GM12878 (cell line): ENCODE data around the gene DRC1. TPM values are rescaled to one million over a fixed set of nuclear protein-coding genes. Genes with fewer than 3 reads are reported as not detected.
"Not testable (repeated sequence)": the region's sequence is repeated elsewhere in the genome, so short reads cannot be mapped to it uniquely, and the experiment has no call there.

Experiments
- ATAC-seq: fragments of 200-7000 bp; cut with Tn5 transposase; 3 replicates; pipeline ENCODE4 v1.9.1; 2020; ENCODE audit warnings: mild to moderate bottlenecking, moderate library complexity
- BruUV-seq: library from RNA; stranded (reverse); fragments of 400-500 nt; replicated peaks from 2 replicates; lab custom pipeline; 2021; lab: Mats Ljungman, UMichigan
- CTCF ChIA-PET: fragments of 300-600 bp; sonication (Branson Sonifier 250); formaldehyde crosslinking; extraction: SDS; loops from one replicate; lab custom pipeline; 2021; ENCODE audit warnings: inconsistent platforms; lab: Yijun Ruan, JAX
- POLR2A ChIA-PET: fragments of 350-600 bp; formaldehyde crosslinking; extraction: SDS; loops from one replicate; lab custom pipeline; 2021; ENCODE audit warnings: inconsistent platforms; lab: Charles Lee
- RAD21 ChIA-PET: fragments of 300-600 bp; sonication (Branson Sonifier 250); formaldehyde crosslinking; loops from one replicate; lab custom pipeline; 2023; ENCODE audit warnings: antibody characterized with exemption; ENCODE audit not compliant: unreplicated experiment; lab: Charles Lee
- SMC1A ChIA-PET: fragments of 300-600 bp; sonication (Branson Sonifier 250); formaldehyde crosslinking; loops from one replicate; lab custom pipeline; 2023; ENCODE audit not compliant: unreplicated experiment, uncharacterized antibody; lab: Charles Lee
- DNase-seq: peaks from one replicate; pipeline ENCODE4 v3.0.0-alpha.2; 2011; ENCODE audit warnings: low read depth, low spot score
- FAIRE-seq: peaks from 3 replicates; lab custom pipeline; 2011; peaks lifted over from hg19 to GRCh38; lab: Jason Lieb, UNC
- H2AFZ ChIP-seq: 2 replicates; pipeline ENCODE4 v1.6.0; 2011; ENCODE audit warnings: low read depth, low read length, control low read depth; ENCODE audit not compliant: control insufficient read depth
- H3K27ac ChIP-seq: 2 replicates; pipeline ENCODE4 v1.5.1; 2011; ENCODE audit warnings: control low read depth; ENCODE audit not compliant: control insufficient read depth, insufficient read depth
- H3K27me3 ChIP-seq, 2 experiments: replicated peaks in 1 of 2; 2 replicates each; pipeline versions ENCODE4 v1.6.0 to v1.6.1; 2011; ENCODE audit warnings: low read length in 1 of 2; ENCODE audit not compliant: control insufficient read depth in 2 of 2, insufficient read depth in 2 of 2
- H3K36me3 ChIP-seq, 2 experiments: 2 replicates each; pipeline ENCODE4 v1.5.1; 2011; ENCODE audit warnings: low read length in 1 of 2; ENCODE audit not compliant: control insufficient read depth in 2 of 2, insufficient read depth in 2 of 2
- H3K4me1 ChIP-seq: 2 replicates; pipeline ENCODE4 v1.6.1; 2011; ENCODE audit warnings: mild to moderate bottlenecking, low read length, moderate library complexity, mixed read lengths; ENCODE audit not compliant: control insufficient read depth, insufficient read depth
- H3K4me2 ChIP-seq: 2 replicates; pipeline ENCODE4 v1.6.0; 2011; ENCODE audit warnings: control low read depth; ENCODE audit not compliant: control insufficient read depth, insufficient read depth
- H3K4me3 ChIP-seq: fragments of 200-600 bp; sonication (generic); 2 replicates; pipeline ENCODE4 v1.5.1; 2016
- H3K79me2 ChIP-seq: 2 replicates; pipeline ENCODE4 v1.6.0; 2011; ENCODE audit warnings: low read length; ENCODE audit not compliant: control insufficient read depth, insufficient read depth
- H3K9ac ChIP-seq: 2 replicates; pipeline ENCODE4 v1.8.0; 2011; ENCODE audit warnings: low read length, control low read depth, mixed read lengths; ENCODE audit not compliant: control insufficient read depth, insufficient read depth
- H3K9me3 ChIP-seq: replicated peaks from 3 replicates; pipeline ENCODE4 v1.5.1; 2011; ENCODE audit warnings: mild to moderate bottlenecking, low read length; ENCODE audit not compliant: control insufficient read depth, insufficient read depth
- H4K20me1 ChIP-seq: 2 replicates; pipeline ENCODE4 v1.6.0; 2011; ENCODE audit not compliant: control insufficient read depth, insufficient read depth
- CBFB ChIP-seq: IDR thresholded peaks from 2 replicates; pipeline ENCODE4 v1.6.1; 2016; ENCODE audit warnings: antibody characterized with exemption, low read depth
- RAD51 ChIP-seq: fragments of 450-650 bp; IDR thresholded peaks from 2 replicates; pipeline ENCODE4 v1.6.1; 2016; ENCODE audit warnings: moderate library complexity, mild to moderate bottlenecking, inconsistent platforms
- RBBP5 ChIP-seq: fragments of 200-600 bp; sonication (generic); conservative IDR thresholded peaks from 2 replicates; pipeline ENCODE4 v1.6.1; 2016
- WGBS: methylation state at CpG from one replicate; pipeline ENCODE4 v1.1.6; 2016; ENCODE audit warnings: low lambda C conversion rate; ENCODE audit not compliant: insufficient replicate concordance, insufficient coverage; ENCODE audit errors: missing lambda C conversion rate; 5-methylcytosine and 5-hydroxymethylcytosine counted together
- in situ Hi-C: fragments of 300-500 bp; cut with MboI; formaldehyde crosslinking; loops from 9 replicates; pipeline ENCODE4 v1.14.3; 2018; ENCODE audit warnings: mixed read lengths
- intact Hi-C: fragments of 100-400 bp; cut with micrococcal nuclease; formaldehyde crosslinking; loops from one replicate; pipeline ENCODE4 v1.14.2; 2022; ENCODE audit not compliant: unreplicated experiment
- polyA plus RNA-seq, 11 experiments: library from polyadenylated mRNA; depleted of rRNA in 4 of 11; unstranded in 6 of 11; stranded (reverse) in 5 of 11; fragments of >200 nt; fragmentation: Nextera tagmentation in 4 of 11; fragmentation: Illumina TruSeq in 1 of 11; extraction: Ambion mirVana in 4 of 11; extraction: Trizol in 1 of 11; gene quantifications; 1 replicate in 1 of 11; 2 replicates in 10 of 11; pipeline versions ENCODE4 v1.2.1 to v1.2.3, GENCODE V29; 2011 to 2016; ENCODE audit warnings: inconsistent platforms in 2 of 11, missing spikeins in 2 of 11, low read depth in 1 of 11
- total RNA-seq, 4 experiments: library from RNA; depleted of rRNA in 3 of 4; stranded (reverse); fragments of >200 nt in 3 of 4; fragmentation: Illumina TruSeq in 1 of 4; extraction: Trizol in 1 of 4; gene quantifications; 2 replicates each; pipeline versions ENCODE4 v1.2.1 to v1.2.3, GENCODE V29; 2013 to 2021

Gene DRC1
- total and polyA plus RNA-seq, 10 of the 15 experiments (the other 5 are each of a cell fraction or from before 2014, with no cell fraction given) = 0.03 TPM; not detected in 9

GRCh38 chr2:26466662-26467310, 65.1 kb downstream of the DRC1 start:
- Histone ChIP-seq H3K9me3 (peaks cover 3% of the 10 kb centered on the region; the same call in 1 of the 3 replicates), H3K36me3 (no peaks in the 10 kb centered on the region), H3K27me3 (no peaks in the 10 kb centered on the region), H3K4me1 (no peaks in the 10 kb centered on the region), H3K27ac (no peak overlapping the region), H4K20me1 (no peaks in the 10 kb centered on the region), H3K9ac (no peak overlapping the region), H3K79me2 (no peaks in the 10 kb centered on the region), H3K4me2 (no peak overlapping the region), H3K4me3 (no peak overlapping the region), H2AFZ (no peak overlapping the region)
- SMC1A ChIA-PET = interaction anchor here (0.8 kb wide), 1 partner anchor 76 kb away, joined by 3 read pairs; no protein-coding TSS in a partner anchor
- in situ Hi-C loops = no loop called here
- TF ChIP-seq CBFB = no peak
- no peak for TF ChIP-seq RBBP5
- no peak for TF ChIP-seq RAD51
- DNase-seq (no peak), FAIRE-seq (no peak), ATAC-seq (no peak)
- intact Hi-C loops = no loop called here
- POLR2A ChIA-PET = no interaction called here
- BruUV-seq = no TSS peak
- RAD21 ChIA-PET = no interaction called here
- CTCF ChIA-PET = interaction anchor here (0.6 to 1.7 kb wide), 4 partner anchors 15 to 519 kb away, joined by 3 read pairs; no protein-coding TSS in a partner anchor
- WGBS = 73% methylated on average over 20 of the region's 22 CpGs

DNA sequence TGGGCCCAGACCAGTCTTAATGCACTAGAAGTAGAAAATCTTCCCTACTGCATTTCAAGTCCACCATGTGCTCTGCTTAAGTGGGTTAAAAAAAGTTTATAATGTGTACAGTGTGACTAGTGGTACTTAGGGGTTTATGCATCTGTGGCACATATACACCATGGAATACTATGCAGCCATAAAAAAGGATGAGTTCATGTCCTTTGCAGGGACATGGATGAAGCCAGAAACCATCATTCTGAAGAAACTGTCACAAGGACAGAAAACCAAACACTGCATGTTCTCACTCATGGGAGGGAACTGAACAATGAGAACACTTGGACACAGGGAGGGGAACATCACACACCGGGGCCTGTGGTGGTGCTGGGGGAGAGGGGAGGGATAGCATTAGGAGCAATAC, 66.8 kb downstream of the DRC1 start:
- DNase-seq, H3K4me3 ChIP-seq, POLR2A ChIA-PET, H3K27ac ChIP-seq, H3K9me3 ChIP-seq, H3K36me3 ChIP-seq, H3K4me1 ChIP-seq, H4K20me1 ChIP-seq, ATAC-seq, CTCF ChIA-PET, intact Hi-C loops, FAIRE-seq, in situ Hi-C loops, BruUV-seq, H2AFZ ChIP-seq, RAD21 ChIA-PET, H3K79me2 ChIP-seq, H3K4me2 ChIP-seq, H3K9ac ChIP-seq, H3K27me3 ChIP-seq: not testable (repeated sequence)
- 100% methylated on average over 1 of the region's 1 CpG for WGBS
- SMC1A ChIA-PET = interaction anchor here (0.7 to 1.7 kb wide), 2 partner anchors 137 to 229 kb away, joined by 3 to 4 read pairs; no protein-coding TSS in a partner anchor
